CD14-positive monocyte (primary cell): ENCODE measurements around the gene EOMES. TPM values are rescaled to one million over a fixed set of nuclear protein-coding genes. Genes with fewer than 3 reads are reported as not detected.
A peak's percentile ranks its signal among the peaks of the same experiment; 100 is the strongest.

Experiments used
- DNase-seq, 3 donors: peaks; one replicate each; pipeline ENCODE4 v3.0.0-alpha.2; 2011 to 2022
- H2AFZ ChIP-seq: 2 replicates; pipeline ENCODE4 v1.6.0; 2012; ENCODE audit warnings: mild to moderate bottlenecking, low read depth, low read length, inconsistent platforms; ENCODE audit not compliant: insufficient read depth, poor library complexity, severe bottlenecking
- H3K27ac ChIP-seq, 2 donors: 1 replicate in 1 of 2; 2 replicates in 1 of 2; pipeline ENCODE4 v1.5.1; 2012 to 2013; ENCODE audit warnings: low read length in 2 of 2, control low read depth in 1 of 2, inconsistent platforms in 1 of 2, low read depth in 1 of 2, mild to moderate bottlenecking in 1 of 2
- H3K27me3 ChIP-seq, 2 donors: one replicate each; pipeline versions ENCODE4 v1.6.0 to v1.6.1; 2011 to 2013; ENCODE audit warnings: low read length in 2 of 2; ENCODE audit not compliant: control insufficient read depth in 2 of 2, insufficient read depth in 2 of 2
- H3K36me3 ChIP-seq, 2 donors: replicated peaks in 1 of 2; 1 replicate in 1 of 2; 2 replicates in 1 of 2; pipeline versions ENCODE4 v1.5.1 to v1.6.1; 2012 to 2013; ENCODE audit warnings: low read length in 2 of 2, control low read depth in 1 of 2, inconsistent platforms in 1 of 2, mild to moderate bottlenecking in 1 of 2; ENCODE audit not compliant: insufficient read depth in 2 of 2, control insufficient read depth in 1 of 2
- H3K4me1 ChIP-seq, 2 donors: 1 replicate in 1 of 2; 2 replicates in 1 of 2; pipeline versions ENCODE4 v1.5.1 to v1.6.1; 2012 to 2013; ENCODE audit warnings: low read length in 2 of 2, control low read depth in 1 of 2, inconsistent platforms in 1 of 2, mild to moderate bottlenecking in 1 of 2, moderate library complexity in 1 of 2; ENCODE audit not compliant: insufficient read depth in 2 of 2, control insufficient read depth in 1 of 2
- H3K4me2 ChIP-seq: replicated peaks from 2 replicates; pipeline ENCODE3; 2012; ENCODE audit warnings: low read length, moderate library complexity, mild to moderate bottlenecking; ENCODE audit not compliant: poor library complexity, severe bottlenecking; ENCODE audit errors: extremely low read depth
- H3K4me3 ChIP-seq, 3 experiments: fragments of 200-600 bp in 1 of 3; sonication (generic) in 1 of 3; replicated peaks in 1 of 3; 1 replicate in 2 of 3; 2 replicates in 1 of 3; pipeline ENCODE4 v1.5.1; 2011 to 2013; ENCODE audit warnings: low read length in 3 of 3, mild to moderate bottlenecking in 3 of 3, control low read depth in 2 of 3, low read depth in 2 of 3, inconsistent platforms in 1 of 3, moderate library complexity in 1 of 3
- H3K79me2 ChIP-seq: 2 replicates; pipeline ENCODE4 v1.6.0; 2012; ENCODE audit warnings: mild to moderate bottlenecking, control low read depth, inconsistent platforms, low read length, moderate library complexity; ENCODE audit not compliant: insufficient read depth
- H3K9ac ChIP-seq: 2 replicates; pipeline ENCODE4 v1.6.0; 2017; ENCODE audit warnings: low read length, mild to moderate bottlenecking; ENCODE audit not compliant: insufficient read depth, poor library complexity, severe bottlenecking
- H3K9me3 ChIP-seq, 2 donors: replicated peaks in 1 of 2; 1 replicate in 1 of 2; 2 replicates in 1 of 2; pipeline versions ENCODE4 v1.5.1 to v1.6.1; 2012 to 2013; ENCODE audit warnings: low read length in 2 of 2, control low read depth in 1 of 2; ENCODE audit not compliant: control insufficient read depth in 1 of 2, insufficient read depth in 1 of 2
- H4K20me1 ChIP-seq: 2 replicates; pipeline ENCODE4 v1.6.0; 2012; ENCODE audit warnings: mild to moderate bottlenecking, low read length, control low read depth, moderate library complexity; ENCODE audit not compliant: insufficient read depth
- H3K27ac Mint-ChIP-seq, 7 donors: one replicate each; pipeline ENCODE4 v1.8.0; 2020; ENCODE audit warnings: mild to moderate bottlenecking in 7 of 7, mixed read lengths in 7 of 7, moderate library complexity in 6 of 7, inconsistent platforms in 2 of 7
- H3K27me3 Mint-ChIP-seq, 3 donors: one replicate each; pipeline ENCODE4 v1.8.0; 2021 to 2022; ENCODE audit warnings: low read depth in 3 of 3, mild to moderate bottlenecking in 3 of 3, mixed read lengths in 3 of 3, moderate library complexity in 3 of 3, inconsistent platforms in 1 of 3
- H3K36me3 Mint-ChIP-seq, 2 donors: one replicate each; pipeline ENCODE4 v1.8.0; 2020; ENCODE audit warnings: mixed read lengths in 2 of 2, inconsistent platforms in 1 of 2, mild to moderate bottlenecking in 1 of 2
- H3K4me1 Mint-ChIP-seq: one replicate; pipeline ENCODE4 v1.8.0; 2020; ENCODE audit warnings: mild to moderate bottlenecking, mixed read lengths
- H3K4me3 Mint-ChIP-seq, 2 donors: one replicate each; pipeline ENCODE4 v1.8.0; 2020; ENCODE audit warnings: mild to moderate bottlenecking in 2 of 2, mixed read lengths in 2 of 2, moderate library complexity in 1 of 2
- H3K9me3 Mint-ChIP-seq, 7 donors: one replicate each; pipeline ENCODE4 v1.8.0; 2020 to 2022; ENCODE audit warnings: mixed read lengths in 7 of 7, mild to moderate bottlenecking in 6 of 7, moderate library complexity in 6 of 7, inconsistent platforms in 2 of 7
- CTCF ChIP-seq: fragments of 200-600 bp; IDR thresholded peaks from one replicate; pipeline ENCODE4 v1.8.0; 2022; ENCODE audit warnings: antibody characterized with exemption, mild to moderate bottlenecking
- WGBS: methylation state at CpG from one replicate; pipeline ENCODE4 v1.1.5; 2013; ENCODE audit warnings: missing lambda C conversion rate; ENCODE audit not compliant: insufficient coverage; 5-methylcytosine and 5-hydroxymethylcytosine counted together
- intact Hi-C, 2 donors: fragments of 100-400 bp; cut with micrococcal nuclease; formaldehyde crosslinking; loops; one replicate each; pipeline versions ENCODE4 v1.15.0 to v1.15.1; 2023
- polyA plus RNA-seq, 3 donors: library from polyadenylated mRNA; depleted of rRNA in 1 of 3; unstranded in 2 of 3; stranded (reverse) in 1 of 3; fragments of 300-500 nt in 2 of 3; fragments of >200 nt in 1 of 3; fragmentation: Illumina TruSeq in 2 of 3; gene quantifications; 1 replicate in 2 of 3; 2 replicates in 1 of 3; pipeline ENCODE4 v1.2.3, GENCODE V29; 2012 to 2021

EOMES gene
- polyA plus RNA-seq, 3 donors: 0.09 to 0.21 TPM; not detected in 1

GRCh38 chr3:27715863-27716262 lies 6.3 kb downstream of the EOMES start:
- H2AFZ ChIP-seq: no peak overlapping the region
- no peak overlapping the region for H3K4me3 ChIP-seq
- peaks cover 31 to 36% of the 10 kb centered on the region in 2 donors for H3K4me1 ChIP-seq
- DNase-seq: no peak
- peaks cover 92 to 98% (median 97%) of the 10 kb centered on the region in 3 donors for H3K27me3 Mint-ChIP-seq
- intact Hi-C loops: loop anchor here in 1 of 2 donors (10.0 kb wide), 1 partner anchor 619 kb away; no protein-coding TSS in a partner anchor
- H3K4me3 Mint-ChIP-seq: peak overlapping the region in 1 of 2 donors; percentile 70
- no CpG with 5 or more reads among the region's 4 CpGs for WGBS
- peaks cover 82 to 98% of the 10 kb centered on the region in 2 donors for H3K27me3 ChIP-seq
- H3K9ac ChIP-seq: no peak overlapping the region
- H3K36me3 Mint-ChIP-seq: peaks cover 8 to 16% of the 10 kb centered on the region in 2 donors
- TF ChIP-seq CTCF: no peak
- no peak overlapping the region for H3K27ac ChIP-seq
- no peak overlapping the region for H3K27ac Mint-ChIP-seq
- H3K36me3 ChIP-seq: no peaks in the 10 kb centered on the region
- H3K9me3 Mint-ChIP-seq: peaks cover 0 to 32% (median 14%) of the 10 kb centered on the region in 7 donors
- no peaks in the 10 kb centered on the region for H3K79me2 ChIP-seq
- peaks cover 40% of the 10 kb centered on the region for H3K4me1 Mint-ChIP-seq
- no peak overlapping the region for H3K4me2 ChIP-seq
- no peaks in the 10 kb centered on the region for H4K20me1 ChIP-seq
- H3K9me3 ChIP-seq: peaks cover 2 to 41% of the 10 kb centered on the region in 2 donors

GRCh38 chr3:27715454-27715806 lies 6.7 kb downstream of the EOMES start:
- Histone ChIP-seq H3K9ac (no peak overlapping the region), H3K4me3 (no peak overlapping the region), H3K27ac (no peak overlapping the region), H3K27me3 (peaks cover 80 to 98% of the 10 kb centered on the region in 2 donors), H3K9me3 (peaks cover 2 to 38% of the 10 kb centered on the region in 2 donors), H2AFZ (no peak overlapping the region), H3K4me2 (peak overlapping the region; percentile 20), H4K20me1 (no peaks in the 10 kb centered on the region), H3K36me3 (no peaks in the 10 kb centered on the region), H3K4me1 (peaks cover 31 to 34% of the 10 kb centered on the region in 2 donors), H3K79me2 (no peaks in the 10 kb centered on the region)
- no peak for DNase-seq
- no peak for TF ChIP-seq CTCF
- H3K27me3 Mint-ChIP-seq: peaks cover 92 to 97% (median 94%) of the 10 kb centered on the region in 3 donors
- peak overlapping the region in 1 of 2 donors; percentile 80 for H3K4me3 Mint-ChIP-seq
- peaks cover 0 to 30% (median 14%) of the 10 kb centered on the region in 7 donors for H3K9me3 Mint-ChIP-seq
- H3K4me1 Mint-ChIP-seq: peaks cover 37% of the 10 kb centered on the region
- H3K27ac Mint-ChIP-seq: no peak overlapping the region
- intact Hi-C loops: loop anchor here in 1 of 2 donors (10.0 kb wide), 1 partner anchor 619 kb away; no protein-coding TSS in a partner anchor
- 0% methylated on average over 2 of the region's 11 CpGs for WGBS
- H3K36me3 Mint-ChIP-seq: peaks cover 8 to 16% of the 10 kb centered on the region in 2 donors
